DND-41 (cell line): Measurements from ENCODE around the gene CTSV.
"Not testable (repeated sequence)": the region's sequence is repeated elsewhere in the genome, so short reads cannot be mapped to it uniquely, and the experiment has no call there.

Source experiments
- ATAC-seq: fragments of 200-7000 bp; cut with Tn5 transposase; 3 replicates; pipeline ENCODE4 v1.9.1; 2021; ENCODE audit warnings: low read depth; ENCODE audit not compliant: insufficient read depth
- DNase-seq: peaks from one replicate; pipeline ENCODE4 v3.0.0-alpha.2; 2020
- H2AFZ ChIP-seq: 2 replicates; pipeline ENCODE4 v1.6.0; 2012; ENCODE audit warnings: low read depth, low read length
- H3K27ac ChIP-seq: 2 replicates; pipeline ENCODE4 v1.5.1; 2012; ENCODE audit warnings: low read length, inconsistent platforms
- H3K27me3 ChIP-seq: fragments of 200-600 bp; sonication (generic); 2 replicates; pipeline ENCODE4 v1.6.0; 2012; ENCODE audit warnings: low read length, mild to moderate bottlenecking, inconsistent platforms; ENCODE audit not compliant: insufficient read depth, poor library complexity
- H3K36me3 ChIP-seq: 2 replicates; pipeline ENCODE4 v1.5.1; 2012; ENCODE audit warnings: low read length, inconsistent platforms; ENCODE audit not compliant: insufficient read depth
- H3K4me1 ChIP-seq: 2 replicates; pipeline ENCODE4 v1.5.1; 2012; ENCODE audit warnings: mild to moderate bottlenecking, low read length; ENCODE audit not compliant: insufficient read depth
- H3K4me2 ChIP-seq: 2 replicates; pipeline ENCODE4 v1.6.0; 2012; ENCODE audit warnings: mild to moderate bottlenecking, moderate library complexity, low read length, inconsistent platforms; ENCODE audit not compliant: insufficient read depth
- H3K4me3 ChIP-seq, 2 experiments: fragments of 200-600 bp in 1 of 2; shearing (Covaris generic) in 1 of 2; 2 replicates each; pipeline ENCODE4 v1.5.1; 2012 to 2016; ENCODE audit warnings: inconsistent platforms in 2 of 2, low read length in 2 of 2, mild to moderate bottlenecking in 2 of 2, low read depth in 1 of 2, moderate library complexity in 1 of 2
- H3K79me2 ChIP-seq: 2 replicates; pipeline ENCODE4 v1.6.0; 2012; ENCODE audit warnings: low read length, inconsistent platforms; ENCODE audit not compliant: insufficient read depth
- H3K9ac ChIP-seq: 2 replicates; pipeline ENCODE4 v1.6.0; 2012; ENCODE audit warnings: low read depth, mild to moderate bottlenecking, inconsistent platforms, low read length, moderate library complexity
- H3K9me3 ChIP-seq: 2 replicates; pipeline ENCODE4 v1.5.1; 2012; ENCODE audit warnings: low read length, moderate library complexity, mild to moderate bottlenecking, inconsistent platforms; ENCODE audit not compliant: insufficient read depth, severe bottlenecking
- H4K20me1 ChIP-seq: 2 replicates; pipeline ENCODE4 v1.6.0; 2012; ENCODE audit warnings: low read length; ENCODE audit not compliant: insufficient read depth

CTSV gene

DNA sequence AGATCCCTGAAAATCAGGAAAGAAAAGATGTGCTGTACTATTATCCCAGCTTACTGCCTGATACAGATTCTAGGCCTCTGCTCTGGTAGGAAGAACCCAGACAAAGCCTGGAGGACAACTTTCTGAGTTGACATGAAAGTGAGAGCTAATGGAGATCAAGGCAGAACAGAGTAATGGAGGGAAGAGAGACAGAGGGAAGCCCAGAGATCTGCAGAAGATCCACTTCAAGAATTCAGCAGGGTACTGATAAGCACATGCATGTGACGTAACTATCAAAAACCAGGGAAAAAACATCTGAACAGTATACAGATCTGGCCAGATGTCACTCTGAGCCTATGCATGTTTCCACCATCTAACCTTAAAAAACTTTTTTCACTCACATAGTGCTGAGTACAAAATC is 37.6 kb downstream of the CTSV start:
- not testable (repeated sequence) for H4K20me1 ChIP-seq, H3K4me3 ChIP-seq, H3K36me3 ChIP-seq, H3K4me1 ChIP-seq, H3K4me2 ChIP-seq, H3K27me3 ChIP-seq, ATAC-seq, H2AFZ ChIP-seq, H3K9me3 ChIP-seq, H3K9ac ChIP-seq, H3K27ac ChIP-seq, DNase-seq
- H3K79me2 ChIP-seq = peaks cover 83% of the 10 kb centered on the region

DNA sequence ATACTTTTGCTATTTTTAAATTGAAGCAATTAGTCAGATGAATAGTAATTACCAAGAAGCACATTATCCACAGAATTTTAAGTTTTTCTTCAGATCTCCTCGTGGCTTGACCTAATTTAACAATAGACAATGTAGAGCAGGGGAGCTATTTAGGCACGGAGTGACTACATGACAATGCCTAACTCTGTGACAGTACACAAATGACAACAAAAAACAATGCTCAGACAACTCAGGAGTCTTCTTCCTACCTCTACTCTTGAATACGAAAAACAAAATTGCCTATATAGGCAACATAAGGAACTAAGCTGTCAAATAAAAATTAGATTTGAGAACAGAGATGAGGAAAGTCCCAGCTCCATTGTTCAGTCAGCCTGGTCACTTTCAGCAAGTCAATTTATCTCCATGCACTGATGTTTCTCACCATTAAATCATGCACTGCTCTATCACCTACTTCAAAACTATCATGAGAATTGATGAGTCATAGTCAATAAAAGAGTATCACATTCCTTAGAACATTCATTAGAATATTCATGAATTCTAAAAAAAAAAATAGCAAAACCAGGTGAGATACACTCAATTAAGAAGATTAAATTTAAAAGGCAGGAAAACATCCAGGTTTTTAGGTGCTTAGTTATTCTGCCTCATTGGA is 38.7 kb downstream of the CTSV start:
- not testable (repeated sequence) for H4K20me1 ChIP-seq, DNase-seq, H3K4me1 ChIP-seq, H2AFZ ChIP-seq, H3K4me3 ChIP-seq, H3K9ac ChIP-seq, H3K27me3 ChIP-seq, H3K36me3 ChIP-seq, H3K27ac ChIP-seq, H3K4me2 ChIP-seq, H3K9me3 ChIP-seq, ATAC-seq
- peaks cover 83% of the 10 kb centered on the region for H3K79me2 ChIP-seq

DNA sequence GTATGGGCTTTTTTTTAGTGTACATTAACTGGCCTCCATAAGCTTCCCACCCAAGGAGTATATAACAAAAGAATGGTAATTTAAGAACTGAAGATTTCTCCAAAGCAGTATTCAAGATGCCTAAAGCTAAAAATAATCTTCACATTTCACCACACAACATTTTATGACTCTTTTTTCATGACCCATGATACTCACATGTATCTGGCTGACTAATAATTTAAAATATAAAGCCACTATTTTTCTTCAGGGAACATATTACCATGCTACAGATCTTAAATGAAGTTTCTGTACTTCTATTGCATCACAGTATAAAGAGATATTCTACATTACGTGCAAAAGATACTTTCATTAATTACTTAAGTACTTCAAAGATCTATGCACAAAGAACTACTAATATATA is 39.2 kb downstream of the CTSV start:
- H3K4me3 ChIP-seq, ATAC-seq: not testable (repeated sequence)

GRCh38 chr9:96997009-96997701 is 41.8 kb downstream of the CTSV start:
- not testable (repeated sequence) for H4K20me1 ChIP-seq, DNase-seq, H3K4me1 ChIP-seq, H2AFZ ChIP-seq, H3K4me2 ChIP-seq, H3K27me3 ChIP-seq, H3K9ac ChIP-seq, H3K27ac ChIP-seq, H3K4me3 ChIP-seq, H3K36me3 ChIP-seq, ATAC-seq, H3K9me3 ChIP-seq
- H3K79me2 ChIP-seq = peaks cover 66% of the 10 kb centered on the region

More for the DNA sequence above, 39.2 kb downstream of the CTSV start:
- not testable (repeated sequence) for H3K36me3 ChIP-seq, H4K20me1 ChIP-seq, H3K4me1 ChIP-seq, H3K9ac ChIP-seq, H3K4me2 ChIP-seq, H3K27me3 ChIP-seq, DNase-seq, H3K9me3 ChIP-seq, H3K27ac ChIP-seq, H2AFZ ChIP-seq
- peaks cover 79% of the 10 kb centered on the region for H3K79me2 ChIP-seq

- not testable (repeated sequence) for H4K20me1 ChIP-seq, H3K9me3 ChIP-seq, H3K27ac ChIP-seq, H2AFZ ChIP-seq, H3K4me1 ChIP-seq, H3K36me3 ChIP-seq, DNase-seq, H3K4me3 ChIP-seq, H3K27me3 ChIP-seq, H3K4me2 ChIP-seq, H3K9ac ChIP-seq, ATAC-seq
- peaks cover 63% of the 10 kb centered on the region for H3K79me2 ChIP-seq
These were observed 44.4 kb downstream of the CTSV start for GRCh38 chr9:96994531-96995016.

DNA sequence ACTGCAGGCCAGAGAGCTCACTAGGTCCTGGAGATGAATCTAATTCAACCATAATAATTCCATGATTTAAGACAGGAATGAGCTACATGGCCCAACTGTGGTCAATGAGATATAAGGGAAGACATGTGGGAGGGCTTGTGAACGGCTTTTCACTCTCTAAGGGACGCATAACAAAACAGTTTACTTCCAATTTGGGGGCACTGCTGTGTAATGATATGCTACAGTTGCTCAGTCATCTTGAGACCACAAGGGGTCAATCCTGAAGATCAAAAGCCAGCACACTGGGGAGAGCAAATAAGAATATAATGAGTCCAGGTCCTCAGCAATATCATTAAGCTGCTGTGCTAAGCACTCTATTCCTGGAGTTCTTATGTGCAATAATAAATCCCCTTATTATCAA is 46.6 kb downstream of the CTSV start:
- H3K4me2 ChIP-seq, H3K27me3 ChIP-seq, H3K27ac ChIP-seq, ATAC-seq, H3K4me3 ChIP-seq, H3K4me1 ChIP-seq, H3K9me3 ChIP-seq, H2AFZ ChIP-seq, DNase-seq, H3K36me3 ChIP-seq, H3K9ac ChIP-seq, H4K20me1 ChIP-seq: not testable (repeated sequence)
- peaks cover 56% of the 10 kb centered on the region for H3K79me2 ChIP-seq

DNA sequence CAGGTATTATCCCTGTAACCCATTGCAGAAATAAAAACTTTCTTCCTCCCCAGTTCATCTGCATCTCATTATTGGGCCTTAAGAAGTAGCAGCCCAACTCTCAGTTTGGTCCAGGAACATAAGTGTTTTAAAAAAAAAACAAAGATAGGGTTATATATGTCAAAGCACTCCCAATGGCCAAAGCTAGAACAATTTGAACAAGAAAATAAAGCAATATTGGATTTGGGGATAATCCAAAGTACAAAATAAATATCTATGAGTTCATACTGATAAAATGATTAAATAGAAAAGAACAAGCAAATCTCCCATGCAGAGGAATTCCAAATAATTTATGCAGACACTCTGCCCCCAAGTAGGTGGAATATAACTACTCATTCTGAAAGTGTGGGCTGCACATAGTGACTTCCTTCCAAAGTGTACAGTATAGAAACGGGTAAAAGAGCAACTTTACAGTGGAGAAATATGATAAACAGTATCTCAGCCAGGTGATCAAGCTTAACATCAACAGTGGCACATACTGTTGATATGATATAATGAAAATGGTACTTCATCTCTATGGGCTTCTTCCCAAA is 49.1 kb downstream of the CTSV start:
- H3K4me1 ChIP-seq, DNase-seq, ATAC-seq, H3K4me2 ChIP-seq, H2AFZ ChIP-seq, H3K36me3 ChIP-seq, H3K9ac ChIP-seq, H4K20me1 ChIP-seq, H3K9me3 ChIP-seq, H3K27me3 ChIP-seq, H3K27ac ChIP-seq, H3K4me3 ChIP-seq: not testable (repeated sequence)
- H3K79me2 ChIP-seq = peaks cover 56% of the 10 kb centered on the region

- H3K36me3 ChIP-seq, H2AFZ ChIP-seq, H3K27me3 ChIP-seq, DNase-seq, H3K9me3 ChIP-seq, ATAC-seq, H3K9ac ChIP-seq, H3K4me2 ChIP-seq, H3K4me3 ChIP-seq, H4K20me1 ChIP-seq, H3K4me1 ChIP-seq, H3K27ac ChIP-seq: not testable (repeated sequence)
- peaks cover 62% of the 10 kb centered on the region for H3K79me2 ChIP-seq
These were observed 54.1 kb downstream of the CTSV start for GRCh38 chr9:96984887-96985286.
